Right lobe of liver (tissue), 4 donors: ENCODE results near the gene CSNK1A1.

Experiments used
- POLR2A ChIP-seq: fragments of 450-650 bp; IDR thresholded peaks from one replicate; pipeline ENCODE4 v1.6.1; 2017; ENCODE audit warnings: antibody characterized with exemption, mild to moderate bottlenecking
- TF ChIP-seq, protein P1 (sequence below), 4 donors: fragments of 200-600 bp in 3 of 4; fragments of 450-650 bp in 1 of 4; IDR thresholded peaks; one replicate each; pipeline versions ENCODE4 v1.5.1 to v1.8.0; 2016 to 2022; ENCODE audit warnings: antibody characterized with exemption in 4 of 4, mild to moderate bottlenecking in 2 of 4
- donor health status: DM: no; HTN: no; CAD: no.
- donor health status: DM: no; HTN: no; CAD: no.
- donor health status: DM: no; HTN: yes; CAD: no.

DNA sequence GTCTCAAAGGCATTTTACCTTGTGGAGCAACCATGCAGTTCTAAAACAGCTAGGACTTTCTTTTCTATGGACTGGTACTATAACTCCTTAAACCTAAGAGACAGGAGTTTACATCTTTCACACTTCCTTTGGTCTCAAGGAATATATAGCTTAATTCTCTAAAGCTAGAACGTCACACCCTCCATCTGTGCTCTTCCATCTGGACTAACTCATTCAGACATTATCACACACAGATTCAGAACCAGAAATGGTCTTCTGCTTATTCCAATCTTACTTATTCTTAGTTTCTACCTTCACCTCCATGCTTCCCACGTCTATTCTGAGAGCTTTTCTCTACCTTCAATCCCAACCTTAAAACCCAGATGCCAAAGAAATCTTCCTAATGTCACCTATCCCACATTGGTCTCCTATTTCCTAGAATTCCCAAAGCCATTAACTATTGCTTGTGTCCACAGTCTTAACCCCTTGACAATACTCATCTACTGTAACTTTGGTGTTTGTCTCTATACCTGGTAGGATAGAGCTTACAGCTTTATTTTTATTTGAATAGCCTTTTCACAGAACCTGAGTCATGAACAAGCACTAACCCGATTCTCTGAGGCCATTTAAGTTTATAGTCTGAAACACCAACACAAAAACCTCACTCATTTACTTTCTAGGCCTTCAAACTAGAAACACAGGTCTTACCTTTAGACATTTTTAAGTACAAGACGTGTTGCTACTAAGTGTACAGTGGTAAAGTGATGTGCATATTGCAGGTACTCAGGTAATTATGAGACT lies 22.8 kb downstream of the CSNK1A1 start:
- TF ChIP-seq, protein P1, sequence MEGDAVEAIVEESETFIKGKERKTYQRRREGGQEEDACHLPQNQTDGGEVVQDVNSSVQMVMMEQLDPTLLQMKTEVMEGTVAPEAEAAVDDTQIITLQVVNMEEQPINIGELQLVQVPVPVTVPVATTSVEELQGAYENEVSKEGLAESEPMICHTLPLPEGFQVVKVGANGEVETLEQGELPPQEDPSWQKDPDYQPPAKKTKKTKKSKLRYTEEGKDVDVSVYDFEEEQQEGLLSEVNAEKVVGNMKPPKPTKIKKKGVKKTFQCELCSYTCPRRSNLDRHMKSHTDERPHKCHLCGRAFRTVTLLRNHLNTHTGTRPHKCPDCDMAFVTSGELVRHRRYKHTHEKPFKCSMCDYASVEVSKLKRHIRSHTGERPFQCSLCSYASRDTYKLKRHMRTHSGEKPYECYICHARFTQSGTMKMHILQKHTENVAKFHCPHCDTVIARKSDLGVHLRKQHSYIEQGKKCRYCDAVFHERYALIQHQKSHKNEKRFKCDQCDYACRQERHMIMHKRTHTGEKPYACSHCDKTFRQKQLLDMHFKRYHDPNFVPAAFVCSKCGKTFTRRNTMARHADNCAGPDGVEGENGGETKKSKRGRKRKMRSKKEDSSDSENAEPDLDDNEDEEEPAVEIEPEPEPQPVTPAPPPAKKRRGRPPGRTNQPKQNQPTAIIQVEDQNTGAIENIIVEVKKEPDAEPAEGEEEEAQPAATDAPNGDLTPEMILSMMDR (IDR thresholded peaks at IDR 0.05): no peak
- no peak for TF ChIP-seq POLR2A
